ENCODE results near the gene COX10.

The COX10 gene

GRCh38 chr17:14207791-14208190 is 138.5 kb downstream of the COX10 start:
- DNase-seq = no peak

GRCh38 chr17:14209215-14209614 is 139.9 kb downstream of the COX10 start:
- Histone ChIP-seq H3K27ac (ENCODE audit: insufficient read depth, low read length, poor library complexity, severe bottlenecking) (no peak overlapping the region), H3K36me3 (ENCODE audit: control insufficient read depth, insufficient read depth, low read length) (peaks cover 4% of the 10 kb centered on the region), H3K4me3 (ENCODE audit: insufficient read depth, low read depth, low read length, poor library complexity, severe bottlenecking) (no peak overlapping the region), H3K9me3 (ENCODE audit: control insufficient read depth, low read length) (no peaks in the 10 kb centered on the region), H3K4me1 (ENCODE audit: control insufficient read depth, insufficient read depth, low read length, poor library complexity, severe bottlenecking) (peaks cover 22% of the 10 kb centered on the region), H3K27me3 (replicated peaks; ENCODE audit: control insufficient read depth, insufficient read depth, low read length, poor library complexity, severe bottlenecking) (no peaks in the 10 kb centered on the region)
- DNase-seq = no peak

More at GRCh38 chr17:14207791-14208190, 138.5 kb downstream of the COX10 start:
- Histone ChIP-seq H3K4me1 (ENCODE audit: control insufficient read depth, insufficient read depth, low read length, poor library complexity, severe bottlenecking) (peaks cover 36% of the 10 kb centered on the region), H3K9me3 (ENCODE audit: control insufficient read depth, low read length) (no peaks in the 10 kb centered on the region), H3K36me3 (ENCODE audit: control insufficient read depth, insufficient read depth, low read length) (peaks cover 4% of the 10 kb centered on the region), H3K27me3 (replicated peaks; ENCODE audit: control insufficient read depth, insufficient read depth, low read length, poor library complexity, severe bottlenecking) (no peaks in the 10 kb centered on the region), H3K27ac (ENCODE audit: insufficient read depth, low read length, poor library complexity, severe bottlenecking) (no peak overlapping the region), H3K4me3 (ENCODE audit: insufficient read depth, low read depth, low read length, poor library complexity, severe bottlenecking) (no peak overlapping the region)

DNA sequence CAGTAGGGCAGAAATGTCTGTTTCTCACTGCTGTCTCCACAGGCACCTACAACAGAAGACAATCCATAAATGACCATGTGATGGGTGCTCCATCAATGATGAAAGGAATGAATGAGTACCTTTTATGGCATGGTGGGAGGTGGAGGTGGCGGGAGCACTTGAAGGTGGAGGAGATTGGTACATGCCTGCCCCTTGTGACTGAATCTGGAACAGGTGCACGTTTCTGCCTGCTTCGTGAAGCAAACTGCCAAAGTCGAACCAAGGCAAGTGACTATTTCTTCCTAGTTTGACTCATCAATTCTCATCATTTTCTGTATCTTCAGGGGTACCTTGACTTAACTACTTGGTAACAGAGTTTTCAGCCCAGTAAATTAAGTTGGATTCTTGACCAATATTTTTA is 141.9 kb downstream of the COX10 start:
- no peak for DNase-seq
- H3K9me3 ChIP-seq (ENCODE audit: control insufficient read depth, low read length) = no peaks in the 10 kb centered on the region
- peaks cover 9% of the 10 kb centered on the region for H3K4me1 ChIP-seq (ENCODE audit: control insufficient read depth, insufficient read depth, low read length, poor library complexity, severe bottlenecking)
- no peak overlapping the region for H3K4me3 ChIP-seq (ENCODE audit: insufficient read depth, low read depth, low read length, poor library complexity, severe bottlenecking)
- H3K27ac ChIP-seq (ENCODE audit: insufficient read depth, low read length, poor library complexity, severe bottlenecking) = no peak overlapping the region
- H3K27me3 ChIP-seq (replicated peaks; ENCODE audit: control insufficient read depth, insufficient read depth, low read length, poor library complexity, severe bottlenecking) = no peaks in the 10 kb centered on the region
- peaks cover 4% of the 10 kb centered on the region for H3K36me3 ChIP-seq (ENCODE audit: control insufficient read depth, insufficient read depth, low read length)

DNA sequence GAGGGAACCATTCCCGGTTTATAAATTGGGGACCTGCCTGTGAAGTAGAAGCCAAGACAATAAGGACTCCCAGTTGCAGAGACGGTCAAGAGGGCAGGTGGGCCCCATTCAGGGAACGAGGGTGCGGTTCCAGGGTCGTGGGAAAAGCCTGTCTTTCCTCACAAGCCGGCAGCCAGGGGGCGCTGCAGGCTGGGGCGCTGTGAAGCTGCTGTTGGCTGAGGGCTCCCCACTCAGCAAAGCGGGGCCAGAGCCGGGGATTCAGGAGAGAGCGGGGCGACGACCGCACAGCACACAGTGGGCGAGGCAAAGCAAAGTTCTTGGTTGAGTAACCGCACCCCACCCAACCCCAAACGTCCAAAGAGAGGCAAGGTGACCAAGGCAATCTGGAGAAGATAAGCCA is 142.5 kb downstream of the COX10 start:
- H3K27ac ChIP-seq (ENCODE audit: insufficient read depth, low read length, poor library complexity, severe bottlenecking) = no peak overlapping the region
- no peak overlapping the region for H3K4me3 ChIP-seq (ENCODE audit: insufficient read depth, low read depth, low read length, poor library complexity, severe bottlenecking)
- DNase-seq = peak in 1 of 3 donors; percentile 12
- H3K4me1 ChIP-seq (ENCODE audit: control insufficient read depth, insufficient read depth, low read length, poor library complexity, severe bottlenecking) = peaks cover 3% of the 10 kb centered on the region
- no peaks in the 10 kb centered on the region for H3K27me3 ChIP-seq (replicated peaks; ENCODE audit: control insufficient read depth, insufficient read depth, low read length, poor library complexity, severe bottlenecking)
- H3K36me3 ChIP-seq (ENCODE audit: control insufficient read depth, insufficient read depth, low read length) = peaks cover 4% of the 10 kb centered on the region
- H3K9me3 ChIP-seq (ENCODE audit: control insufficient read depth, low read length) = no peaks in the 10 kb centered on the region

GRCh38 chr17:14212401-14212800 is 143.1 kb downstream of the COX10 start:
- no peaks in the 10 kb centered on the region for H3K9me3 ChIP-seq (ENCODE audit: control insufficient read depth, low read length)
- no peak overlapping the region for H3K4me3 ChIP-seq (ENCODE audit: insufficient read depth, low read depth, low read length, poor library complexity, severe bottlenecking)
- no peaks in the 10 kb centered on the region for H3K27me3 ChIP-seq (replicated peaks; ENCODE audit: control insufficient read depth, insufficient read depth, low read length, poor library complexity, severe bottlenecking)
- no peak overlapping the region for H3K27ac ChIP-seq (ENCODE audit: insufficient read depth, low read length, poor library complexity, severe bottlenecking)
- no peak for DNase-seq
- H3K4me1 ChIP-seq (ENCODE audit: control insufficient read depth, insufficient read depth, low read length, poor library complexity, severe bottlenecking) = no peaks in the 10 kb centered on the region
- peaks cover 4% of the 10 kb centered on the region for H3K36me3 ChIP-seq (ENCODE audit: control insufficient read depth, insufficient read depth, low read length)

- Histone ChIP-seq H3K27me3 (replicated peaks; ENCODE audit: control insufficient read depth, insufficient read depth, low read length, poor library complexity, severe bottlenecking) (no peaks in the 10 kb centered on the region), H3K36me3 (ENCODE audit: control insufficient read depth, insufficient read depth, low read length) (peaks cover 4% of the 10 kb centered on the region), H3K9me3 (ENCODE audit: control insufficient read depth, low read length) (no peaks in the 10 kb centered on the region), H3K4me3 (ENCODE audit: insufficient read depth, low read depth, low read length, poor library complexity, severe bottlenecking) (no peak overlapping the region), H3K4me1 (ENCODE audit: control insufficient read depth, insufficient read depth, low read length, poor library complexity, severe bottlenecking) (no peaks in the 10 kb centered on the region), H3K27ac (ENCODE audit: insufficient read depth, low read length, poor library complexity, severe bottlenecking) (no peak overlapping the region)
- DNase-seq = no peak
These were observed 145.0 kb downstream of the COX10 start for GRCh38 chr17:14214271-14214670.

- no peaks in the 10 kb centered on the region for H3K36me3 ChIP-seq (ENCODE audit: control insufficient read depth, insufficient read depth, low read length)
- no peaks in the 10 kb centered on the region for H3K4me1 ChIP-seq (ENCODE audit: control insufficient read depth, insufficient read depth, low read length, poor library complexity, severe bottlenecking)
- DNase-seq = no peak
- no peak overlapping the region for H3K4me3 ChIP-seq (ENCODE audit: insufficient read depth, low read depth, low read length, poor library complexity, severe bottlenecking)
- no peak overlapping the region for H3K27ac ChIP-seq (ENCODE audit: insufficient read depth, low read length, poor library complexity, severe bottlenecking)
- no peaks in the 10 kb centered on the region for H3K9me3 ChIP-seq (ENCODE audit: control insufficient read depth, low read length)
- no peaks in the 10 kb centered on the region for H3K27me3 ChIP-seq (replicated peaks; ENCODE audit: control insufficient read depth, insufficient read depth, low read length, poor library complexity, severe bottlenecking)
These were observed 153.3 kb downstream of the COX10 start for GRCh38 chr17:14222611-14223010.

GRCh38 chr17:14225254-14225980 is 156.1 kb downstream of the COX10 start:
- Histone ChIP-seq H3K27ac (ENCODE audit: insufficient read depth, low read length, poor library complexity, severe bottlenecking) (no peak overlapping the region), H3K4me3 (ENCODE audit: insufficient read depth, low read depth, low read length, poor library complexity, severe bottlenecking) (no peak overlapping the region), H3K4me1 (ENCODE audit: control insufficient read depth, insufficient read depth, low read length, poor library complexity, severe bottlenecking) (no peaks in the 10 kb centered on the region), H3K27me3 (replicated peaks; ENCODE audit: control insufficient read depth, insufficient read depth, low read length, poor library complexity, severe bottlenecking) (no peaks in the 10 kb centered on the region), H3K36me3 (ENCODE audit: control insufficient read depth, insufficient read depth, low read length) (no peaks in the 10 kb centered on the region), H3K9me3 (ENCODE audit: control insufficient read depth, low read length) (no peaks in the 10 kb centered on the region)
- no peak for DNase-seq

- Histone ChIP-seq H3K36me3 (ENCODE audit: control insufficient read depth, insufficient read depth, low read length) (no peaks in the 10 kb centered on the region), H3K4me1 (ENCODE audit: control insufficient read depth, insufficient read depth, low read length, poor library complexity, severe bottlenecking) (no peaks in the 10 kb centered on the region), H3K9me3 (ENCODE audit: control insufficient read depth, low read length) (no peaks in the 10 kb centered on the region), H3K27ac (ENCODE audit: insufficient read depth, low read length, poor library complexity, severe bottlenecking) (no peak overlapping the region), H3K4me3 (ENCODE audit: insufficient read depth, low read depth, low read length, poor library complexity, severe bottlenecking) (no peak overlapping the region), H3K27me3 (replicated peaks; ENCODE audit: control insufficient read depth, insufficient read depth, low read length, poor library complexity, severe bottlenecking) (no peaks in the 10 kb centered on the region)
- DNase-seq = no peak
These were observed 157.7 kb downstream of the COX10 start for GRCh38 chr17:14227052-14227451.

DNA sequence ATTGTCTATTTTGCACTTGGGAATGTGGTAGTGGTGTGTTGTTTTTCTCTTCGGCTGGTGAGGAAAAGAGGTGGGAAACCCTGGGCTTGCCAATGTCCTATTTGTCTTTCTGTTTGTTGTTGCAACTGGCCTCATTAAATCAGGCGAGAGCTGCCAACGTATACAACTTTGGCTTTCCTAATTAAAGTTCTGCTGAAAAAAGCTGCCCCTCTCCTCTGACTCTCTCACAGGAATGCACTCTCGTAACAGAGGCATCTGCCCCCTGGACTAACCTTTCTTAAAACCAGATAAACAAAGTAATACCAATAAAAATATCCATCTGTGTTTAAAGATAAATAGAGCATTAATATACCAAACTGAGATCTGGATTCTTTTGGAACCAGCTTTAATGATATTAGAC is 159.6 kb downstream of the COX10 start:
- Histone ChIP-seq H3K27me3 (replicated peaks; ENCODE audit: control insufficient read depth, insufficient read depth, low read length, poor library complexity, severe bottlenecking) (no peaks in the 10 kb centered on the region), H3K36me3 (ENCODE audit: control insufficient read depth, insufficient read depth, low read length) (no peaks in the 10 kb centered on the region)
- DNase-seq = no peak

More for the DNA sequence above, 159.6 kb downstream of the COX10 start:
- Histone ChIP-seq H3K4me1 (ENCODE audit: control insufficient read depth, insufficient read depth, low read length, poor library complexity, severe bottlenecking) (no peaks in the 10 kb centered on the region), H3K4me3 (ENCODE audit: insufficient read depth, low read depth, low read length, poor library complexity, severe bottlenecking) (no peak overlapping the region), H3K27ac (ENCODE audit: insufficient read depth, low read length, poor library complexity, severe bottlenecking) (no peak overlapping the region), H3K9me3 (ENCODE audit: control insufficient read depth, low read length) (no peaks in the 10 kb centered on the region)

Data from effector memory CD4-positive, alpha-beta T cell (primary cell).